Measurements from ENCODE around the gene WWTR1. TPM values are rescaled to one million over a fixed set of nuclear protein-coding genes. Genes with fewer than 3 reads are reported as not detected.

The WWTR1 gene
- total and polyA plus RNA-seq, 2 of the 4 experiments (the other 2 are of a cell fraction): 38.9 to 65.3 TPM

DNA sequence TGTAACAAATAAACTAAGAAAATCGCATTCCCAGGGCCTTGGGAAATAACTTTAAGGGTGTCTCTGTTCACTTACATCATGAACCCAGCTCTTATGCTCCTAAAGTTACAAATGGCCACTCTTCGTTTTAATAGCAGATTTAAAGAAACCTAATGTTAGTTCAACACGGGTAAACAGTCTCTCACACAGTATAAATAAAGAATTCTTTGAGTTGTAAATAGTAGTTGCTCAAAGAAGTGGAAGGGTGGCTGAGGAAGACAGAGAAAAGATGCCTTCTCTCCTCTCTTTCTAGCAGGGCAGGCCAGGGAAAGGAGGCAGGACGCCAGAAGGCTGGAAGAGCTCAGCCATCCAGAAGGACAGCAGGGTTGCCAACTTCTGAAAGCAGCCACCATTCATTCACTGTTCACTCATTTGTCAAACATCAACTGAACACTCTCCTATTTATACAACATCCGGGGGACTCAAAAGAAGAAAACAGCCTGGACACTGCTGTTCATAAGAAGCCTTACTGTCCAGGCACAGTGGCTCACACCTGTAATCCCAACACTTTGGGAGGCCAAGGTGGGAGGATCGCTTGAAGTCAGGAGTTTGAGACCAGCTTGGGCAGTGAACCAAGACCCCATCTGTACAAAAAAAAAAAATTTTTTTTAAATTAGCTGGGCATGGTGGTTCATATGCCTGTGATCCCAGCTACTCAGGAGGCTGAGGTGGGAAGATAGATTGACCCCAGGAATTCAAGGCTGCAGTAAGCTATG is 47.3 kb downstream of the WWTR1 start:
- Histone ChIP-seq H2BK120ac (ENCODE audit: low read depth, low read length) (peak overlapping the region; percentile 3; the same call in 1 of the 2 replicates), H3K18ac (ENCODE audit: low read depth, low read length) (0 out of 2 replicates have a peak overlapping the region, but pooled peaks have one; percentile 8), H3K79me1 (ENCODE audit: low read depth in 1 of 2, low read length in 2 of 2) (peaks cover 37 to 82% of the 10 kb centered on the region in 2 experiments), H3K9me3 (ENCODE audit: control insufficient read depth, insufficient read depth, low read length) (no peaks in the 10 kb centered on the region), H4K8ac (ENCODE audit: low read depth in 2 of 2, low read length in 2 of 2) (peak overlapping the region in 1 of 2 experiments; percentile 1; a peak in 1 of 4 replicates), H3K27ac (ENCODE audit: insufficient read depth, low read length) (peak overlapping the region; percentile 60), H2AK5ac (ENCODE audit: low read depth, low read length) (no peak overlapping the region), H3K23ac (ENCODE audit: low read depth, low read length) (0 out of 2 replicates have a peak overlapping the region, but pooled peaks have one; percentile 25), H4K5ac (ENCODE audit: low read depth, low read length) (no peak overlapping the region), H3K4me1 (ENCODE audit: control insufficient read depth, insufficient read depth, low read length) (peaks cover 19% of the 10 kb centered on the region), H2BK20ac (ENCODE audit: low read depth, low read length) (no peak overlapping the region), H2AK9ac (replicated peaks; ENCODE audit: low read depth, low read length, poor library complexity) (no peak overlapping the region), H2BK15ac (ENCODE audit: low read depth, low read length) (no peak overlapping the region; the same call in 2 of the 3 replicates), H3K4ac (ENCODE audit: low read depth, low read length) (peak overlapping the region; percentile 4), H2AFZ (replicated peaks; ENCODE audit: low read length, poor library complexity) (no peak overlapping the region), H3K4me3 (ENCODE audit: insufficient read depth, low read depth, low read length) (no peak overlapping the region), H3K4me2 (ENCODE audit: low read depth, low read length) (peak overlapping the region; percentile 41; the same call in 1 of the 2 replicates), H4K91ac (ENCODE audit: insufficient read depth, low read depth, low read length) (no peak overlapping the region), H3K9ac (ENCODE audit: low read depth, low read length) (no peak overlapping the region), H3K56ac (ENCODE audit: extremely low read depth, insufficient read depth, low read length) (no peak overlapping the region), H2BK5ac (ENCODE audit: low read depth, low read length, poor library complexity, severe bottlenecking) (peak overlapping the region; percentile 70), H3K36me3 (ENCODE audit: control insufficient read depth, insufficient read depth, low read length) (no peaks in the 10 kb centered on the region; the same call in 1 of the 2 replicates), H3K9me1 (ENCODE audit: insufficient read depth, low read length) (peaks cover 17% of the 10 kb centered on the region), H3K14ac (replicated peaks; ENCODE audit: low read depth, low read length) (0 out of 2 replicates have a peak overlapping the region, but pooled peaks have one; percentile 44), H3K27me3 (ENCODE audit: control insufficient read depth, insufficient read depth, low read length) (no peaks in the 10 kb centered on the region), H4K20me1 (ENCODE audit: insufficient read depth, low read length) (peaks cover 30% of the 10 kb centered on the region)
- ATAC-seq (ENCODE audit: low read depth): peak; percentile 73
- POLR2A ChIA-PET (ENCODE audit: unreplicated experiment): no interaction called here
- no TSS peak for BruUV-seq (replicated peaks)
- 0% methylated on average over 1 of the region's 6 CpGs; no CpG with 5 or more reads in 1 of the 2 experiments for whole genome bisulfite sequencing, 2 experiments (ENCODE audit: extremely low coverage in 2 of 2, insufficient read length in 1 of 2)
- in situ Hi-C loops (cut with MboI; ENCODE audit: low sequenced_read_pairs): no loop called here
- peak; percentile 50 for DNase-seq
- intact Hi-C loops (cut with micrococcal nuclease): no loop called here
- CTCF ChIA-PET: interaction anchor here (0.9 kb wide), 1 partner anchor 8 kb away, joined by 3 read pairs; no protein-coding TSS in a partner anchor
- TF ChIP-seq RCOR1 (IDR thresholded peaks at IDR 0.05; ENCODE audit: insufficient replicate concordance, low read length) (no peak), SMC3 (IDR thresholded peaks at IDR 0.05; ENCODE audit: low read depth, low read length) (no peak), CHD1 (IDR thresholded peaks at IDR 0.05; ENCODE audit: low read depth, low read length) (no peak), POLR2A (IDR thresholded peaks at IDR 0.05; ENCODE audit: low read depth, low read length) (no peak), MXI1 (IDR thresholded peaks at IDR 0.05; ENCODE audit: borderline replicate concordance, low read depth, low read length) (no peak), FOS (IDR thresholded peaks at IDR 0.05; ENCODE audit: low read depth, low read length) (no peak), CEBPB (IDR thresholded peaks at IDR 0.05; ENCODE audit: low read depth, low read length) (no peak)
- TF ChIP-seq, protein P1, sequence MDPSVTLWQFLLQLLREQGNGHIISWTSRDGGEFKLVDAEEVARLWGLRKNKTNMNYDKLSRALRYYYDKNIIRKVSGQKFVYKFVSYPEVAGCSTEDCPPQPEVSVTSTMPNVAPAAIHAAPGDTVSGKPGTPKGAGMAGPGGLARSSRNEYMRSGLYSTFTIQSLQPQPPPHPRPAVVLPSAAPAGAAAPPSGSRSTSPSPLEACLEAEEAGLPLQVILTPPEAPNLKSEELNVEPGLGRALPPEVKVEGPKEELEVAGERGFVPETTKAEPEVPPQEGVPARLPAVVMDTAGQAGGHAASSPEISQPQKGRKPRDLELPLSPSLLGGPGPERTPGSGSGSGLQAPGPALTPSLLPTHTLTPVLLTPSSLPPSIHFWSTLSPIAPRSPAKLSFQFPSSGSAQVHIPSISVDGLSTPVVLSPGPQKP (IDR thresholded peaks at IDR 0.05; ENCODE audit: borderline replicate concordance, low read depth, low read length): no peak
- dilution Hi-C loops (cut with HindIII; ENCODE audit: low sequenced_read_pairs, unreplicated experiment): no loop called here

All from IMR-90 (cell line).